Measurements from ENCODE around the gene RRP15.

GRCh38 chr1:218262259-218262658 is 22.8 kb upstream of the RRP15 start:
- TF ChIP-seq EZH2 (IDR thresholded peaks at IDR 0.05; ENCODE audit: insufficient read depth, poor library complexity, severe bottlenecking) (no peak), EZH2phosphoT487 (IDR thresholded peaks at IDR 0.05; ENCODE audit: insufficient read depth, low read depth) (no peak)

Data from GM23248 (cell line).